Thoracic aorta (tissue), 2 donors: ENCODE results near the gene QRICH2. TPM values are rescaled to one million over a fixed set of nuclear protein-coding genes. Genes with fewer than 3 reads are reported as not detected.
"Not testable (repeated sequence)": the region's sequence is repeated elsewhere in the genome, so short reads cannot be mapped to it uniquely, and the experiment has no call there.

Experiments used
- ATAC-seq: fragments of 150-250 bp; one replicate; pipeline ENCODE4 v1.8.0; 2017; ENCODE audit warnings: low read depth; ENCODE audit not compliant: insufficient number of reproducible peaks, low FRiP score
- DNase-seq: peaks from one replicate; pipeline ENCODE4 v3.0.0-alpha.2; 2020; ENCODE audit warnings: low spot score
- H3K27ac ChIP-seq, 2 donors: fragments of 200-600 bp; sonication (generic); 1 replicate in 1 of 2; 2 replicates in 1 of 2; pipeline ENCODE4 v1.5.1; 2016; ENCODE audit warnings: mild to moderate bottlenecking in 2 of 2, moderate library complexity in 2 of 2
- H3K27me3 ChIP-seq: fragments of 200-600 bp; sonication (generic); replicated peaks from 2 replicates; pipeline ENCODE4 v1.6.0; 2016; ENCODE audit warnings: mild to moderate bottlenecking; ENCODE audit not compliant: insufficient read depth
- H3K36me3 ChIP-seq: fragments of 200-600 bp; sonication (generic); one replicate; pipeline ENCODE4 v1.5.1; 2016
- H3K4me1 ChIP-seq, 2 donors: fragments of 200-600 bp; sonication (generic); 1 replicate in 1 of 2; 2 replicates in 1 of 2; pipeline versions ENCODE4 v1.5.1 to v1.6.0; 2016; ENCODE audit warnings: low read depth in 2 of 2, mild to moderate bottlenecking in 1 of 2; ENCODE audit not compliant: control insufficient read depth in 1 of 2
- H3K4me3 ChIP-seq: fragments of 200-600 bp; sonication (generic); 2 replicates; pipeline ENCODE4 v1.5.1; 2016; ENCODE audit warnings: mild to moderate bottlenecking
- H3K9me3 ChIP-seq: fragments of 200-600 bp; sonication (generic); 2 replicates; pipeline ENCODE4 v1.5.1; 2016
- total RNA-seq, 2 donors: library from RNA; depleted of rRNA; stranded (reverse); fragments of >200 nt; gene quantifications; one replicate each; pipeline versions ENCODE4 v1.1.0 to v1.2.3, GENCODE V29; 2016
- TF ChIP-seq, protein P1 (sequence below): fragments of 200-600 bp; sonication (generic); IDR thresholded peaks from one replicate; pipeline ENCODE4 v1.5.1; 2019; ENCODE audit warnings: antibody characterized with exemption

QRICH2 gene
- total RNA-seq, 2 donors from 2014 or later, result 6.1 to 6.9 TPM

DNA sequence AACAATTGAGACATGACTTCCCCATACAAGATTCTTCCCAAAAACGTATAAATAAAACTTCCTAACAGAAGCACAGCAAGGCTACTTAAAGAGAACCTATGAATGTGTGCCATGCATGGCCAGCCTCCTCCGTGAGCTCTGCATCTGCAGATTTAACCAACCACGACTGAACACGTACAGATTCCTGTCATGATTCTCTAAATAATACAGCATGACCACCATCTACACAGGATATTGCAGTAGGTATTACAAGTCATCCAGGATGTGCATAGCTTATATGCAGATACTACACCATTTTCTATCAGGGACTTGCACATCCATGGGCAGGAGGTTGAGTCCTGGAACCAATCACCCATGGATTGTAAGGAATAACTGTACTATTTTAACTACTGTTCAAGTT lies 1.4 kb upstream of the QRICH2 start:
- Histone ChIP-seq H3K27me3 (no peaks in the 10 kb centered on the region), H3K27ac (no peak overlapping the region), H3K36me3 (peaks cover 27% of the 10 kb centered on the region), H3K4me1 (no peaks in the 10 kb centered on the region), H3K4me3 (no peak overlapping the region), H3K9me3 (no peaks in the 10 kb centered on the region)
- TF ChIP-seq, protein P1, sequence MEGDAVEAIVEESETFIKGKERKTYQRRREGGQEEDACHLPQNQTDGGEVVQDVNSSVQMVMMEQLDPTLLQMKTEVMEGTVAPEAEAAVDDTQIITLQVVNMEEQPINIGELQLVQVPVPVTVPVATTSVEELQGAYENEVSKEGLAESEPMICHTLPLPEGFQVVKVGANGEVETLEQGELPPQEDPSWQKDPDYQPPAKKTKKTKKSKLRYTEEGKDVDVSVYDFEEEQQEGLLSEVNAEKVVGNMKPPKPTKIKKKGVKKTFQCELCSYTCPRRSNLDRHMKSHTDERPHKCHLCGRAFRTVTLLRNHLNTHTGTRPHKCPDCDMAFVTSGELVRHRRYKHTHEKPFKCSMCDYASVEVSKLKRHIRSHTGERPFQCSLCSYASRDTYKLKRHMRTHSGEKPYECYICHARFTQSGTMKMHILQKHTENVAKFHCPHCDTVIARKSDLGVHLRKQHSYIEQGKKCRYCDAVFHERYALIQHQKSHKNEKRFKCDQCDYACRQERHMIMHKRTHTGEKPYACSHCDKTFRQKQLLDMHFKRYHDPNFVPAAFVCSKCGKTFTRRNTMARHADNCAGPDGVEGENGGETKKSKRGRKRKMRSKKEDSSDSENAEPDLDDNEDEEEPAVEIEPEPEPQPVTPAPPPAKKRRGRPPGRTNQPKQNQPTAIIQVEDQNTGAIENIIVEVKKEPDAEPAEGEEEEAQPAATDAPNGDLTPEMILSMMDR, result no peak
- ATAC-seq (no peak), DNase-seq (no peak)

DNA sequence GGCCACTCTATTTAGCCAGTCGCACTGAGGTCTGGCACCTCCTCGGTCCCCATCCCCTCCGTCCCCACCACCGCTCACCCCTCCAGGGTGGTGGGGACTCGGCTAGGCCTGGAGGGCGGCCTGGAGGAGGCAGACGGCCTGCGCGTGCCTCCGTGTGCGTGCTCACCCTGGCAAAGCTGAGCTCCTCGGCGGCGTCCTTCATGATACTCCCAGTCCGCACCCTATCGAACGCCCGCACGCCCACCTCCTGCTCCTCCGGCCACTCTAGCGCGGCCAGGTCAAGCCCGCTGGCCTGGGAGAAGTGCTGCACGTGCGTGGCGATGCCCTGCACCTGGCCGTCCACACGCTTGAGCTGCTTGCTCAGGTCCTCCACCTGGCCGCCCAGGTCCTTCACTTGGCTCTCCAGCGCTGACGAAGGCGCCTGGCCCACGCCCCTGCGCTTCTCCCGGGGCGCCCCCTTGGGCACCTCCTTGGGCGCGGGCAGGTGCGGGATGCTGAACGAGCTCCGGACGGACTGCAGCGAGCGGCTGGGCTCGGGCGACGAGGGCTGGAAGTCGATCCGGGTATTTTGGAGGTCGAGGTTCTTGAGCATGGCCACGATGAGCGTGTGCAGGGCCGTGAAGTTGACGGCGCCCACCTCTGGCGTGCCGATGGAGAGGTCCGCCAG lies 644 bp downstream of the QRICH2 start:
- TF ChIP-seq, protein P1, result no peak
- ATAC-seq (no peak), DNase-seq (no peak)
- Histone ChIP-seq H3K27ac (no peak overlapping the region), H3K4me3 (no peak overlapping the region), H3K9me3 (no peaks in the 10 kb centered on the region), H3K36me3 (peaks cover 17% of the 10 kb centered on the region), H3K27me3 (no peaks in the 10 kb centered on the region), H3K4me1 (no peaks in the 10 kb centered on the region)

DNA sequence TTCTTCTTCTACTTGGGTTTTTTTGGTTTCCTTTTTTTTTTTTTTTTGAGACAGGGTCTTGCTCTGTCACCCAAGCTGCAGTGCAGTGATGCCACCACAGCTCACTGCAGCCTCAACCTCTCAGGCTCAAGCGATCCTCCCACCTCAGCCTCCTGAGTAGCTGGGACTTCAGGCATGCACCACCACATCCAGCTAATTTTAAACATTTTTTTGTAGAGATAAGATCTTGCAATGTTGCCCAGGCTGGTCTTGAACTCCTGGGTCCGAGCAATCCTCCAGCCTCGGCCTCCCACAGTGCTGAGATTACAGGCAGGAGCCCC lies 3.0 kb downstream of the QRICH2 start:
- not testable (repeated sequence) for ATAC-seq, DNase-seq, H3K4me1 ChIP-seq, H3K4me3 ChIP-seq, H3K36me3 ChIP-seq, H3K27ac ChIP-seq, H3K9me3 ChIP-seq, H3K27me3 ChIP-seq

DNA sequence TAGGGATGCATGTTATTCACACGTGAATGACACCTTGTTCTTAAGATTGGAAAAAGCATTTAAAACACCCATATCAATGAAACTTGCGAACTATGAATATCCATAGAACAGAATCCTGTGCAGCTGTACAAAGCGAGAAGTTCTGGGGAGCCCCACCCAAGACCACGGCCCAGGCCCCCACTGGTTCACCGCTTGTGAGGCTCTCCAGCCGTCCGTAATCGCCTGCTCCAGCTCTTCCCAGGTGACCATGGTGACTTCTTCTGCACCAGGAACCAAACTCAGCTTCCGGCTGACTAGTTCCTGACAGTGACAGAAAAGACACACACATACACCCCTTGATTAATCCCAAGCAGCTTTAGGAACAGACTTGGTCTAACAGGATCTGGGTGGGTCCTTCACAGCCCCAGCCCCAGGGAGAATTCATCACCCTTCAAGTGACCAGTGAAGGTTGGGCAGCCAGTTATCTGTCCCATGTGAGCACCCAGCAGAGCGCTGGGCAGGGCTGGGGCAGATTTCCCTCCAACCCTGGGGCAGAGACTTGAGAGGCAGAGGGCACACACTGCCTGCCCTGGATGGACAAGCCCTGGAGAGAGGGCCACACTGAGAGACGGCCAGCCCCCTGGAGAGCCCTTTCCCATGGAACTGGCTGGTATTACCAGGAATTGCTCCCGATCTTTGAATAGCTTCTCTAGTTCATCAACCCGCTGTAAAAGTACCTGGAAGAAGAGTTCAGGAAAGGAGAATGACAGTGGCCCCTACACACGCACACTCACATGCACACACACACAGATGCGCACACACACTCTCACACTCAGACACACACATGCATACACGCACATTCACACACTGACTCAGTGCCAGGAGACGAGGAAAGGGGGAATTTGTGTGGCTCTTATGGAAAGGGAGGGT lies 3.6 kb downstream of the QRICH2 start:
- no peak for ATAC-seq
- Histone ChIP-seq H3K36me3 (peaks cover 2% of the 10 kb centered on the region), H3K27ac (no peak overlapping the region), H3K9me3 (no peaks in the 10 kb centered on the region), H3K4me1 (no peaks in the 10 kb centered on the region), H3K4me3 (no peak overlapping the region), H3K27me3 (no peaks in the 10 kb centered on the region)
- TF ChIP-seq, protein P1, result no peak
- no peak for DNase-seq

DNA sequence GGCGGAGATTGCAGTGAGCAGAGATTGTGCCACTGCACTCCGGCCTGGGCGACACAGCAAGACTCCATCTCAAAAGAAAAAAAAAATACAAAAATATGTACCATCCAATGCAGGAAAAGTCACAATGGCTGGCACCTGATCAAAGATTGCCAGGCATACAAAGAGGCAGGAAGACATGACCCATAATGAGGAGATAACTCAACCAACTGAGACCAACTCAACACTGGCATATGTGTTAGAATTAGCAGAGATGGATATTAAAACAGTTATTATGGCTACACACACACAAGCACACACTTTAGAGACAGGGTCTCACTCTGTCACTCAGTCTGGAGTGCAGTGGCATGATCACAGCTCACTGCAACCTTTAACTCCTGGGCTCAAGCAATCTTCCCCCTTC lies 10.6 kb downstream of the QRICH2 start:
- no peak for DNase-seq
- TF ChIP-seq, protein P1, result no peak

More for the DNA sequence above, 10.6 kb downstream of the QRICH2 start:
- ATAC-seq, result no peak
- no peaks in the 10 kb centered on the region for H3K9me3 ChIP-seq
- H3K36me3 ChIP-seq, result peaks cover 6% of the 10 kb centered on the region
- no peak overlapping the region for H3K4me3 ChIP-seq
- no peaks in the 10 kb centered on the region for H3K27me3 ChIP-seq
- no peaks in the 10 kb centered on the region for H3K4me1 ChIP-seq
- H3K27ac ChIP-seq, result no peak overlapping the region
